Fibroblast of skin of right biceps (primary cell): ENCODE data around the gene ZNF516.
A peak's percentile ranks its signal among the peaks of the same experiment; 100 is the strongest.

Experiments used
- DNase-seq: peaks from one replicate; pipeline ENCODE4 v3.0.0-alpha.2; 2013

Gene ZNF516

DNA sequence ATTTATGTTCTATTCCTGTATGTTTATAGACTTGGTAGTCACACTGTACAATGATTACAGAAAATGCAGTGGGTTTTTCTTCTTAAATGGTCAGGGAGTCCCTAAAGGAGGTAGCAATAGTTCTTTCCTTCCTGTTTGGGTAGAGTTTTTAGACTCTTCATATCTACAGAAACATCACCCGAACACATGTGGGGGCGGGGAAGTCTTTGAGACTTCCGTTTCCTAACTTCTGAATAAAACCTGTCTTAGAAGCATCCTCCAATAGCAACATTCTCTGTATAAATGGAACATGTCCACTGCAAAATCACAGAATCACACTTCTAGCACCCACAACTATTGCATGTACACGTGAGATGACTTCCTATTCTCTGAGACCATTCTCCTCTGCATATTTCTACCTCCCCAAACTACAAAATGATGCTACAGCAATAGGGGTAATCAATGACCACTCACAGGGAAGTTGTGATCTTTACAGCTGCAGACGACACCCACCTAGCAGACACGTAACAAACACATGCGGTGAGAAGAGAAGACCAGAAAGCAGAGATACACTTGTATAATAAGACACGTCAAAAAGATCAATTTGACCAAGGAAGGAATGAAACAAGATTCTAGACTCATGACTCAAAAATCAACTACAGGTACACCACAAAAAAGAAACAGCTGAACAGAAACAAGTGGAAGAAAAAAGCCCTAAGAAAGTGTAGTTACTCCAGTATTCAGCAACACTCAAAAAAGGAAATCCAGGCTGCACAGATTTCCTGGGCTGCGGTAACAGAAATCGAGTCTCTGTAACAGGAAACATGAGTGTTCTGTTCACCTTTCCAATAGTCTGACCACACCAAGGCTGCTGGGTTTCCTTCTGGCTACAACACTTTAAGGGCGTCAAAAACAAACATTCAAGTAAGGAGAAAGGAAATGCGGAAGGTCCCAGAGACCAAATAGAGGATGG is 120.4 kb downstream of the ZNF516 start:
- DNase-seq: no peak

- no peak for DNase-seq
Measured at GRCh38 chr18:76373297-76373696, 121.7 kb downstream of the ZNF516 start.

DNA sequence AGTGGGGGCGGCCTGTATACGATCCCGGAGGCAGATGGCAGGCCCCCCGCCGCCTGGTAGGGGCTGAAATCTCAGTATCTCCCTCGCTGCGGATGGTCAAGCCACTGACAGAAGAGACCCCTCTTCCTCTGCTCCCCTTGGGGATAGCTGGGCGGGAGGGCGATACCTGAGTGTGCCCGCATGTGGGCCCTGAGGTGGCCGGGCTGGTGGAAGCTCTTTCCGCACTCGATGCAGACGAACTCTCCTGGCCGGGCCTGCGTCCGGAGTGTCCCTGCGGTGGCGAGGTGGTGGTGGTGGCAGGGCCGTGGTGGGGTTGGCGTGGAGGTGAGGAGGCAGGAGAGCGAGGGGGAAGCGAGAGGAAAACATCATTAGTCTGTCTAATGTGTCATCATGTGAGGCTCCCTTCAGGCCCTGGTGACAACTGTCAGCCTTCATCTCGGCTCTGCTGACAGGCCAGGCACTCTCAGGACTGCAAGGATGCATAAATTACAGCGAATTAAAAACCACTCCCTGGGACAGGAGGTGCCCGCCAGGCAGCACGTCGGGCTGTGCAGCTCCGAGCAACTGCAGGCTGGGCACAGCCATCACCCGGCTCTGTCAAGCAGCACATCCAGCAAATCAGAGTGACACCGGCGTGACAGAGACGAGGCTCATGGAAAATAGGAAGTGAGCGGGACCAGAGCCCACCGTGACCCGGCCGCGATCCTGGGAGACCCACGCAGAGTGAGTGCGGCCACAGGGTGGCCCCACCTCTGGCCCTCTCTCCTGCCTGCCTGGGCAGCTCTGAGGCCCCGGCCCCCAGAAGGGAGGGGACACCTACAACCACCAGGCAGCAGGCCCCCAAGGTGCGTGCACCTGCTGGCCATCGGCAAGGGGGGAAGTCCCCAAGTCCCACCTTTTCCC is 123.5 kb downstream of the ZNF516 start:
- no peak for DNase-seq

GRCh38 chr18:76370686-76371085 is 124.4 kb downstream of the ZNF516 start:
- no peak for DNase-seq

- no peak for DNase-seq
Measured at GRCh38 chr18:76370201-76370600, 124.8 kb downstream of the ZNF516 start.

- DNase-seq: no peak
Measured at GRCh38 chr18:76369791-76370190, 125.3 kb downstream of the ZNF516 start.

- no peak for DNase-seq
Measured at GRCh38 chr18:76368976-76369375, 126.1 kb downstream of the ZNF516 start.

DNA sequence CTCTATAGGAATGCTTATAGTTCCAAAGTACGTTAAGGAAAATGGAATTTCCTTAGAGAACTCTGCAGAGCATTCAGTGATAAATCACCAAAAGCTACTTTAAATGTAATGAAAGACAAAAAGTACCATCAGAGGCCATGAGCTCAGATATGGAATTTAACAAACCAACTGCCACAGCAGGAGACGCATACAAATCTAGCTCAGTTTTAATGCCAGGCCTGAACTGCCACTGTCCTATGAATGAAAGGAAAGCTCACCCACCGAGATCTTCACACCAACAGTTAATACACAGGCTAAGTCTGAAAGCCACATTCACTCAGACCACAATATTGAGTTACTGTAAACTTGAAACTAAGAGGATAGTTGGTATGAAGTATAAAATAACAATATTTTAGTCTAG is 126.8 kb downstream of the ZNF516 start:
- no peak for DNase-seq

GRCh38 chr18:76367168-76368125 is 127.6 kb downstream of the ZNF516 start:
- DNase-seq: no peak

GRCh38 chr18:76365561-76365960 is 129.5 kb downstream of the ZNF516 start:
- DNase-seq: no peak

GRCh38 chr18:76364282-76365259 is 130.5 kb downstream of the ZNF516 start:
- DNase-seq: no peak

GRCh38 chr18:76363436-76364120 is 131.5 kb downstream of the ZNF516 start:
- peak; percentile 76 for DNase-seq

DNA sequence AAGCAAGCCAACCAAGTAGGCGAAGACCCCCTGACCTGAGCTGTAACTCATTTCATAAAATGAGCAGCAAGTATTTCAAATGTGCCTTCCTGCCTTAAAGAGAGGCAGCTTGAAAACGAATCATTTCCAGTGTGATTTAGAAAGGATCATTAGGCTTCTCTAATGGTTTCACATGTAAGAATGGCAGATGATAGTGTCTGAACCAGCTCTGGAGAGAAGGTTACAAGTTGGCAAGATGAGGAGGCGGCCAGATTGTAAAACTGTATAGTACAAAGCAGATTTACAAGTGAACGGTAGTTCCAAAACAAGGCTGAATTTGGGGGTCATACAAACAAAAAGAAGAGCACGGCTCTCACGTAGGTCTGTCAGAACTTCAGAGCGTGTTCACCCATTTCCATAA is 132.4 kb downstream of the ZNF516 start:
- no peak for DNase-seq

DNA sequence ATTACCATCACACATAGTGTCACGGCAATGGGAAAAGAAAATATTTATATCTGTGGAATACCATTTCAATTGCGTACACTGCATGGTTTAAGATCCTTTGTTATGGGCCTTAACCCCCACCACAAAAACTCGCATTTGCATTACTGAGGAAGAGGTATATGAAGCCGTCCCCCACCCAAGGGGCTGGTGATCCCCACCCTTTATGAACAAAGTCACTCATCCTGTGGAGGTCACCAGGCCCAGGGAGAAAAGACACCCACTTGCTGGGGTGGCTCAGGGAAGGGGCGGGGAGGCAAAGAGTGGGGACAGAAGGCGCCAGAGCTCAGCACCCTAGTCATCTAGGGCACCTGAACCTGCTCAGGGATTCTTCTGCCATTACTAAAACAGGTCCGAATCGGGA is 133.8 kb downstream of the ZNF516 start:
- no peak for DNase-seq

DNA sequence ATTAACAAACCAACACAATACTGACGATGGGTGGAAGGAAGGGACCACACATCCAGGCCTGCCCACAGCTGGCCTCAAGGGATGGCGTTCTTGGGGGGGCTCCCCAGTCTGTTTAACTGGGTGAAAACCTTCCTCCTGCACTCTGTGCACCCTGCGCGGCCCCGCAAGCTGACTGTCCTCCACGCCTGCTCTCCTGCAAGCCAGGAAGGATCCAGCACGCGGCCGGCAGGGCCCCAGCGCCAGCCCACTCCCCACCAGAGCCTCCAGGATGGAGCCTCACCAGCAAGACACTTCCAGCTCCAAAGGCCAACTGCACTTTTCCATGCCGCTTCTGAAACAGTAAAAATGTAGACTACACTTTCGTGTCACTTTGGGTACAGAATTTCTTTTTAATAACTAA is 135.1 kb downstream of the ZNF516 start:
- DNase-seq: no peak

DNA sequence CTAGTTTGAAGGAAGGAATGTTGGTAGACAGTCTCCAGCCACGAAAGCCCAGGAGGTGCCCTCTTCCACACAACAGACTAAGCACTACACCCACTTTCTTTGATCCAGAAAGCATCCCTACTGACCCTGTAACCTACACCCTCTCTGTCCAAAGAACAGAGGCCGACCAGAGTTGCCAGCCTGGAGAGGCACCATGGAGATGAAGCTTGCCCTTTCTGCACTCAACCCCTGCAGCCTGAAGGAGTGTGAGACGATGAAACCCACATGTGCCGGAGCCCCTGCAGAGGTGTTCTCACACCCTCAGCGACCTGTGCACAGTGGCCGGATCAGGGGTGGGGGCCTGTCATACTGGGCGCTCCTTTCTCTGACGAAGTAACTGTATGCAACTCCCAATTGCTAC is 136.3 kb downstream of the ZNF516 start:
- no peak for DNase-seq

DNA sequence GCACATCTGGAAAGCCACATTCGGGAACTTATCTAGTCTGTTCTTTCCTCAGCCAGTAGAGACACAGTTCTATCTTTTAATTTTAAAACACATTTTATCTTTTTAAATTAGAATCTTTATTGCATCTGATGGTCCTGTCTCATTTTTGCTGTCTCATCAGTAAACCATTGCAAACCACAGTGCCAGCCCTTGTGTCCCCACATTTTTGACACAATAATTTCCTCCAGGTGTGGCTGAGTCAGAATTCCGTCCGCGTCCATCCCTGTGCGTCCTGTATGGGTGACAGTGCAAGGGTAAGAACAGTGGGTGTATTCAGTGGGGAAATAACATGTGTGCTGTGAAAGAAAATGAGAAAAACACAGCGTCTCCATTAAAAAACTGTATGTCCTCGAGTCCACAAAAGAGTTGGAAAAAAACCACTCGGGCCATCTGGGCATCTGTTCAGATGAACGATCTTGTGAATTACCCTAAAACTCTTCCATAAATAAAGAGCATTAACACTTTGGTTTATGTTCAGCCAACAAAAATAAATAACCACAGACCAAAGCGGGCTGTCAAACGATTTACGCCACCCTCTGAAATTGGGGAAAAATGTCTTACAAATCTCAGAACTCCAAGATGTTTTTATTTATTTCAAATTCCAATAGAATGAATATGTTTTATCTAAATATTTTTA is 137.3 kb downstream of the ZNF516 start:
- no peak for DNase-seq

DNA sequence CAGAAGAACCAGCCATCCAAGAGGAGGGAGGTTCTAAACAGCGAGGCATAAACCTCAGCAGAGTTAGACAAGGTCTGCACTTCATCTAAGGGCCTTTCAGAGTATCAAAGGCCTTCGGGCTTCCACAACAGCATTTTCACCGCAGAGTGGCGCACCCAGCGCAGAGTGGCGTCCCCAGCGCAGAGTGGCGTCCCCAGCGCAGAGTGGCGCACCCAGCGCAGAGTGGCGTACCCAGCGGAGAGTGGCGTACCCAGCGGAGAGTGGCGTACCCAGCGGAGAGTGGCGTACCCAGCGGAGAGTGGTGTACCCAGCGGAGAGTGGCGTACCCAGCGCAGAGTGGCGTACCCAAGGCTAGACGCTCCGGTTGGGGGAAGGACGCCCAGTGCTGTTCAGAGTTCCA is 137.9 kb downstream of the ZNF516 start:
- DNase-seq: no peak

DNA sequence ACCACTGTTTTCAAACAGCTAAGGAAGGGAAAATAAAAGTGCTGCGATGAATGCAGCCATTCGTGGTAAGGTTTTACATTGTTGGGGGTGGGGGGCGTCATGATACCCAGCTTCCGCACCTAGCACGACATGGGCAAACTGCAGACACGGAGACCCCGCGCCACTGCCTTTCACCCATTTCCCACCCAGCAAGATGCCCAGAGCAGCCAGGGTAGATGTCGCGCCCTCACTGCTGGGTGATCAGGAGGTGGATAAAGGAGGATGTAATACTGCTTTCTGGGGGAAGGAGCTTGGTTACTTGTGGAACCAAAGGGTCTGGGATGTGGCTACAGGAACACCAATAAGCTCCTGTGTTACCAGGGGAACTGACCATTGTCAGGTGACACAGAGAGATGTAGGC is 138.4 kb downstream of the ZNF516 start:
- DNase-seq: no peak

- DNase-seq: peak; percentile 70
Measured at GRCh38 chr18:76354348-76354747, 140.7 kb downstream of the ZNF516 start.
